Transverse colon (tissue), 4 donors: ENCODE results near the gene SCNM1.

Experiments used
- POLR2A ChIP-seq: fragments of 450-650 bp; IDR thresholded peaks from one replicate; pipeline ENCODE4 v1.6.1; 2016; ENCODE audit warnings: antibody characterized with exemption, mild to moderate bottlenecking, moderate library complexity
- POLR2AphosphoS5 ChIP-seq, 3 donors: sonication (generic); formaldehyde crosslinking; IDR thresholded peaks; one replicate each; pipeline ENCODE4 v1.6.1; 2016; ENCODE audit warnings: antibody characterized with exemption in 3 of 3
- TF ChIP-seq, protein P1 (sequence below), 5 experiments: fragments of 200-600 bp in 3 of 5; fragments of 450-650 bp in 2 of 5; sonication (generic) in 3 of 5; IDR thresholded peaks; 1 replicate in 2 of 5; 2 replicates in 3 of 5; pipeline ENCODE4 v1.5.1; 2016 to 2017; ENCODE audit warnings: antibody characterized with exemption in 5 of 5, inconsistent platforms in 3 of 5, mild to moderate bottlenecking in 2 of 5, moderate library complexity in 1 of 5

DNA sequence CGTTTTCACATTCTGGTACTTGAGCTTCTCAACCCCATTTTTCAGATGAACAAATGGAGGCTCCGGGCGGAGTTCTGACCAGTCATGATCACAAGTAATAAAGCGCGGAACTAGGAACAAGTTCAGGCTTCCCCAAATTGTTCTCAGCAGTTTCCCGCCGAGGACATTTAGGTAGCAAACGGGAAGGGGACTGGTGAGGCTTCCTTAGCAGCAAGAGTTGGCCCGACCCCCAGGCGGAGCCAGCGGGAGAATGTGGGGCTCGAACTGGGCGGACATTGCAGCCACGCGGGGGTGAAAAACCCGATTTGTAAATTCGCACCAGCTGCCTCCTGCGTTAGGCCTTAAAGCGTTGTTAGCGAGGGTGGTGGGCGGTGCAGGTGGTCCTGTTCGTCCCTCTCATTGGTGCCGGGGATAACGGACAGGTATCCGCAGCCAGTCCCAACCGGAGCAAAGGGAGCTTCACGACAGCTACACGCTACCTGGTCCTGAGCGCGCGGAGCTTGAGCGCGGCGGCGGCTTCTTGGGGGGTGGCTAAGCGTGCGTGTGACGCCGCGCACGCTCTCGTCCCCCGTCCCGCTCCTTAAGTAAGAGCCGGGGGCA lies 34.9 kb upstream of the SCNM1 start:
- TF ChIP-seq, protein P1, sequence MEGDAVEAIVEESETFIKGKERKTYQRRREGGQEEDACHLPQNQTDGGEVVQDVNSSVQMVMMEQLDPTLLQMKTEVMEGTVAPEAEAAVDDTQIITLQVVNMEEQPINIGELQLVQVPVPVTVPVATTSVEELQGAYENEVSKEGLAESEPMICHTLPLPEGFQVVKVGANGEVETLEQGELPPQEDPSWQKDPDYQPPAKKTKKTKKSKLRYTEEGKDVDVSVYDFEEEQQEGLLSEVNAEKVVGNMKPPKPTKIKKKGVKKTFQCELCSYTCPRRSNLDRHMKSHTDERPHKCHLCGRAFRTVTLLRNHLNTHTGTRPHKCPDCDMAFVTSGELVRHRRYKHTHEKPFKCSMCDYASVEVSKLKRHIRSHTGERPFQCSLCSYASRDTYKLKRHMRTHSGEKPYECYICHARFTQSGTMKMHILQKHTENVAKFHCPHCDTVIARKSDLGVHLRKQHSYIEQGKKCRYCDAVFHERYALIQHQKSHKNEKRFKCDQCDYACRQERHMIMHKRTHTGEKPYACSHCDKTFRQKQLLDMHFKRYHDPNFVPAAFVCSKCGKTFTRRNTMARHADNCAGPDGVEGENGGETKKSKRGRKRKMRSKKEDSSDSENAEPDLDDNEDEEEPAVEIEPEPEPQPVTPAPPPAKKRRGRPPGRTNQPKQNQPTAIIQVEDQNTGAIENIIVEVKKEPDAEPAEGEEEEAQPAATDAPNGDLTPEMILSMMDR (IDR thresholded peaks at IDR 0.05) = no peak
- no peak for TF ChIP-seq POLR2A
- TF ChIP-seq POLR2AphosphoS5 (IDR thresholded peaks at IDR 0.05) = peak in 2 of 3 donors; percentile 12 to 24
